Bronchial epithelial cell (primary cell): ENCODE data around the gene OGFOD3. TPM values are rescaled to one million over a fixed set of nuclear protein-coding genes. Genes with fewer than 3 reads are reported as not detected.
"Not testable (repeated sequence)": the region's sequence is repeated elsewhere in the genome, so short reads cannot be mapped to it uniquely, and the experiment has no call there.

Experiments
- DNase-seq: peaks from one replicate; pipeline ENCODE4 v3.0.0-alpha.2; 2010; ENCODE audit warnings: low read depth
- FAIRE-seq: peaks from 2 replicates; lab custom pipeline; 2011; peaks lifted over from hg19 to GRCh38; lab: Jason Lieb, UNC
- H3K27me3 ChIP-seq: 2 replicates; pipeline ENCODE4 v1.5.1; 2011; ENCODE audit warnings: low read length; ENCODE audit not compliant: control insufficient read depth, insufficient read depth
- H3K36me3 ChIP-seq: 2 replicates; pipeline ENCODE4 v1.5.1; 2011; ENCODE audit warnings: low read length; ENCODE audit not compliant: control insufficient read depth, insufficient read depth
- H3K4me3 ChIP-seq: 2 replicates; pipeline ENCODE4 v1.5.1; 2011; ENCODE audit warnings: mild to moderate bottlenecking, low read depth, low read length, control low read depth
- CTCF ChIP-seq: IDR thresholded peaks from 2 replicates; pipeline ENCODE4 v1.5.1; 2011; ENCODE audit warnings: mild to moderate bottlenecking, moderate library complexity, low read length, control low read depth, inconsistent platforms; ENCODE audit not compliant: insufficient read depth, severe bottlenecking
- total RNA-seq: library from RNA; depleted of rRNA; stranded (reverse); fragments of >200 nt; gene quantifications from 2 replicates; pipeline ENCODE4 v1.2.1, GENCODE V29; 2014

The OGFOD3 gene
- total RNA-seq, 1 donor from 2014 or later = 25.0 TPM

- no peak overlapping the region for H3K4me3 ChIP-seq
- no peak for TF ChIP-seq CTCF
- H3K36me3 ChIP-seq = peaks cover 23% of the 10 kb centered on the region
- no peaks in the 10 kb centered on the region for H3K27me3 ChIP-seq
- no peak for FAIRE-seq
- peak; percentile 70 for DNase-seq
Observed at GRCh38 chr17:82461827-82462524, 43.6 kb upstream of the OGFOD3 start.

- FAIRE-seq, H3K4me3 ChIP-seq, H3K27me3 ChIP-seq, DNase-seq: not testable (repeated sequence)
- H3K36me3 ChIP-seq = peaks cover 15% of the 10 kb centered on the region
Observed at GRCh38 chr17:82459936-82460335, 41.5 kb upstream of the OGFOD3 start.

- no peak for DNase-seq
- Histone ChIP-seq H3K4me3 (peak overlapping the region; percentile 73), H3K27me3 (no peaks in the 10 kb centered on the region), H3K36me3 (peaks cover 8% of the 10 kb centered on the region)
- FAIRE-seq = no peak
- TF ChIP-seq CTCF = no peak
Observed at GRCh38 chr17:82458885-82459424, 40.6 kb upstream of the OGFOD3 start.

GRCh38 chr17:82458179-82458884 is 39.9 kb upstream of the OGFOD3 start, which contains the start of gene NARF:
Gene NARF, plus strand, starts transcription at chr17:82458741. Its CDS starts 63 bp downstream, at chr17:82458804.
- no peak for TF ChIP-seq CTCF
- no peaks in the 10 kb centered on the region for H3K27me3 ChIP-seq
- DNase-seq (peak; percentile 92), FAIRE-seq (no peak)
- H3K4me3 ChIP-seq = peak within 1 kb of the TSS; percentile 73
- peaks cover 6% of the 10 kb centered on the region for H3K36me3 ChIP-seq

- Histone ChIP-seq H3K36me3 (peaks cover 2% of the 10 kb centered on the region), H3K4me3 (peak overlapping the region; percentile 73), H3K27me3 (no peaks in the 10 kb centered on the region)
- FAIRE-seq = no peak
- no peak for TF ChIP-seq CTCF
- no peak for DNase-seq
Observed at GRCh38 chr17:82457929-82458178, 39.5 kb upstream of the OGFOD3 start.
